ENCODE measurements around the gene ZFYVE19. TPM values are rescaled to one million over a fixed set of nuclear protein-coding genes. Genes with fewer than 3 reads are reported as not detected.

The ZFYVE19 gene
- total RNA-seq, 1 experiment from 2014 or later: 45.9 TPM

DNA sequence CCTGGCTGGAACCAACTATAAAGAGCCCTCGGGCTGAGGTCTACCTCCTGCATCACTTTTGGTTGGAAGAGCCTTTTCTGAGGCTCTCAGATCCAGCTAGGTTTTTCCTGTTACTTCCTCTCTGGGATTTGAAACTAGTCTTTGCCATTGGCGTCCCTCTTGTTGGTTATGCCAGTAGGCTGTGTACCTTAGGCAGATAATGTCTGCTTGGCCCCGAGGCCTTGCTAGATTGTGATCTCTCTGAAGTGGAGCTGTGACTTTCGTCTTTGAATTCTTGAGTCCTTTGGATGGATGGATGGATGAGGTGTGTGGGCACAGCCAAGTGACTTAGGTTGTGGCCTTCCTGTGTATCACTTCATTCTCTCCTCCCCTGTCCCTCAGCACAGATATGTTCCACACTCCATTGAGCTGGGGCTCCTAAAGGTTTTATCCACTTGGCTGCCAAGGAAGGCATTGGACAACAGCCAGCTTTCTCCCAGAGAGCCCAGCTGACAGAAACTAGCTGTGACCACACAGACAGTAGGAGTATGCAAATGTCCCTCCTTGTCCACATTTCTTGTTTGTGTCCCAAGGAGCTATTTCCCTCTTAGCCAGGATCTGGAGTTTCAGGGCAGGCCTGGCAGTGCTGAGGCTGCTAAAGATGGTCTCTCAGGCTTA lies 8.3 kb downstream of the ZFYVE19 start:
- peak; percentile 48 for DNase-seq (ENCODE audit: low read depth)

DNA sequence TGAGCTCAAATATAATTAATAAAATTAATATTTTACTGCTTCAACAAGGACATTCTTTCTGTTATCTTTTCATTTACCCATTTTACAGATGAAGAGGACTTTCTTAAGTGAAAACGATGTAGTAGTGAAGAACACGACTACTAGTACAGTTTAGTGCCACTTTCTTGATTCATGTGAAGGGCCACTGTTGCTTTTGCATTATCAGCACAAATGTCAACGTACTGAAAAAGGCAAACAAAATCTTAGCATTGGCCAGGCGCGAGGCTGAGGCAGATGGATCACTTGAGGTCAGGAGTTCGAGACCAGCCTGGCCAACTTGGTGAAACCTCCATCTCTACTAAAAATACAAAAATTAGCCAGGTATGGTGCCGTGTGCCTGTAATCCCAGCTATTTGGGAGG lies 12.2 kb downstream of the ZFYVE19 start:
- DNase-seq (ENCODE audit: low read depth): no peak

DNA sequence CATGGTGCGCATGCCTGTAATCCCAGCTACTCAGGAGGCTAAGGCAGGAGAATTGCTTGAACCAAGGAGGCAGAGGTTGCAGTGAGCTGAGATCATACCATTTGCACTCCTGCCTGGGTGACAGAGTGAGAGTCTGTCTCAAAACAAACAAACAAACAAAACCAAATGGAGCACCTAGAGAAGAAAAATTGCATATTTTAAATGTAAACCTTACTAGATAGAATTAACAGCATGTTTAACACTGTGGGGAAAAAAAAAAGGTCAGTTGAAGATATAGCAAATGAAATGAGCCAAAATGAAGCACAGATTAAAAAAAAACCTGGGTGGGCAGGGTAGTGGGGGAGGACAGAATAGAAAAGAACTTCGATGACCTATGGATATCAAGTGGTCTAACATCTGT lies 14.3 kb downstream of the ZFYVE19 start:
- DNase-seq (ENCODE audit: low read depth): no peak

DNA sequence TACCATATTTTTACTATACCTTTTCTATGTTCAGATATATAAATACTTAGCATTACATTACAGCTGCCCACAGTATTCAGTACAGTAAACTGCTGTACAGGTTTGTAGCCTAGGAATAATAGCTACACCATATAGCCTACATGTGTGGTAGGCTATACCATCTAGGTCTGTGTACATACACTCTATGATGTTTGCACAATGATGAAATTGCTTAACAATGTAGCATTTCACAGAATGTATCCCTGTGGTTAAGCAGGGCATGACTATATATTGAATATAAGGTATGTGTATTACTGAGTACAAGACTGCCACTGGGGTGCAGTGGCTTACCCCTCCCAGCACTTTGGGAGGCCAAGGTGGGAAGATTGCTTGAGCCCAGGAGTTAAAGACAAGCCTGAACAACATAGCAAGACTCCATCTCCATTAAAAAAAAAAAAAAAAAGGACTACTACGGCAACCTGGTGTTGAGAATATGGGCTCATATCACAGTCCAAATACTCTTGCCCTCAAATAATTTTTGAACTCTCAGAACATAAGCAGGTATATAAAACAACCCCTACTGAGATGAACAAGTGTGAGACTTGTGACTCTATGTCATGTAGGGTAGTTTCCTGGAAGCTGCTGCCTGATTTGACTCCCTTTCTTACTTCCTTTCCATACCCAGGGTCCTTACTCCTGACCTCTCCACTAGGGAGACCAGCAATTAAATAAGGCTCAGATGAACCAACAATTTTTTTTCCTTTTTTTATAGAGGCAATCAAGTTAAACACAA lies 16.9 kb downstream of the ZFYVE19 start:
- DNase-seq (ENCODE audit: low read depth): no peak

DNA sequence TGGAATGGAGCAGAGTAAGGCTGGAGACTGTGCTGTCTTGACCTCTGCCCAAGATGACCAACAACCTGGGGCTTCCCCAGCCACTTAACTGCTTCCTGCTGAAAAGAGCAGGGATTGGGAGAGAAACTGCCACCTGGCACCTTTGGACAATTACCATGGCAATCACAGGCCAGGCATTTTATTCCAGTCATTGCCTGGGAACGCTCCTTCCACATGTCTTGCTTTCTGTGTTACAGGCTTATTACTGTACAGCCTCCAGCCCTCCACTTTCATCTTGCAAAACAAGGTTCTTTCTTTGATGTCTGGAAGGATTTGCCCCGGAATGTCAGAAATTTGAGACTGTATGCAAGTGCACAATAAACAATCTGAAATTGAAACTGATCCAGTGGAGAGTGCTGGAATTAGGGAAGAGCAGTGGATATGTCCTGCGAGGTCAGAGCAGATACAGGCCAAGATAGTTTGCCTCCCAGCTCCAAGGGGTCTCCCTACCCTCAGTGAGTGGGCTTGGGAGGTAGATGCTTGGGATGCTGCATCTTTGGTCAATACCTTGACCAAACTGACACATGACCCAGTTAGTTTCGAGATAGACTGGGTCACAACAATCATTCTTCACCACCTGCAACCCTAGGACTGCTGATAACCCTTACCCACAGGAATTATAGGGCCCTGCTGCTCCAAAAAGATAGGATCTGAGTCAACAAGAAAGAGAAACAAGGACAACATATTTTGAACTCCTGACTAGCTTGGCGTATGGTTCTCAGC lies 19.0 kb downstream of the ZFYVE19 start:
- peak; percentile 82 for DNase-seq (ENCODE audit: low read depth)

DNA sequence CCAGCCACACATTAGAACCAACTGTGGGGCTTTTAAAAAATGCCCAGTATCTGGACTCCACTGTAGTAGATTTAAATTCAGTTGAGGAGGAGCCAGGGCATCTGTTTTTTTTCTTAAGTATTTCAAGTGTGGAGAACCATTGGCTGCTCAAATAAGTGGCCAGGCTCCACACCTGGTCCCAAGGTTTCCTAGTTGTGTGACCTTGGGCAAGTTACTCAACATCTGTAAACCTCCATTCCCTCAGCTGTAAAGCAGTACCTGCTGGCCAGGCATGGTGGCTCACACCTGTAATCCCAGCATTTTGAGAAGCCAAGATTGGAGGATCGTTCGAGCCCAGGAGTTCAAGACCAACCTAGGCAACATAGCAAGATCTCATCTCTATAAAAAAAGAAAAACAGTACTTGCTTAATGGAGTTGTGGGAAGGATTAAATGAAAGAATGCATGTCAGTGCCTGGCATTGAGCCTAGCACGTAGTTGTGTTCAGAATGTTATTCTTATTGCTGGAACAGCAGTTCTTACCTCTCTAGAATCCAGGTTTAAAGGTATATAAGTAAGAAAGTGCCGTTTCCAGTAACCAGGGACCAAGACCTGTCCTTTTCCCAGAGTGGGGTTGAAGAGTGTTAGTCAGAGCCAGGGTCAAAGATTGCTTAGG lies 19.7 kb downstream of the ZFYVE19 start:
- DNase-seq (ENCODE audit: low read depth): peak; percentile 37

DNA sequence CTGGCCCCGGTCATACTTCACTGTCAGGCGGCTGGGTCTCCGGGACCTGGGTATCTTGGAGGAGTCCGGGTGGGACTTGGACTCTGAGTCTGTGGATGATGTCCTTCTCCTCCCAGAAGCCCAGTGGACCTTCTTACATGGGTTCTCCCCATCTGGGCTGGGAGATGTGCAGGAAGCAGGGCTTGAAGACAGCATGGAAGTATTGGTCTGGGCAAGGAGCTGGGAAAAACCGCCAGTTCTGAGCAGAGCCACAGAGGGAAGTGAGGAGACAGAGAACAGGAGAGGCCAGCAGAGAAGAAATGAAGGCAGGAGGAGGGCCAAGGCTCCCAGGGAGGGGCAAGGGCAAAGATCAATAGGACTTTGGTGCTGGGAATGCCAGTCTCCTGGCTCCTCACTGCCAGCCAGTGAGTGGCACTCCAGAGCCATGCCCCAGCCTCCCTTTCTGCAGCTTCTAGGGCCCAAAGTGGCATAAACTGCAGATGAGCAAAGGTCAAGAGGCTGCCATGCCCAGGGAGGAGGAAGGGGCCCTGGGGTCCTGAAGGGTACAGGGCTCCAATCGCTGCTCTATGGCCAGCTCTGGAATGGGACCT lies 21.7 kb downstream of the ZFYVE19 start, which contains the start of gene PPP1R14D:
TSS of gene PPP1R14D (minus strand) at position 262 of the 590 bp plus-strand sequence. CDS start at position 195, 67 bp downstream.
- DNase-seq (ENCODE audit: low read depth): no peak

DNA sequence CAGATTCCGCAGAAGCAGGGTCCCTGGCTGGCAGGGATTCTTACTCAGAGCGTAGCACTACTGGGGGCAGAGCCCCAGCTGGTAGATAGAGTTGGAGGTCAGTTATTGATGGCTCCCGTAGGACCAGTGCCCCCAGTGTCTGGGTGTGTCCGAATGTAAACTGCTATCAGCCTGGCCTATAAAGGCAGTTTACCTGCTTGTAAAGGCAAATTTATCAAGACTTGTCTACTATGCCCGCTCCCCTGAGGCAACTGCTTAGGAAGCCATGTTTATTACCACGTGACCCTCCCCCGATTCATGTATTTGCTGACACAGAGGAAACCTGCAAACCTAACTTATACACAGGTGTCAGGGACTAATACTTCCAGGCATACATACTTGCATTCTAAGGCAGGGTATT lies 22.2 kb downstream of the ZFYVE19 start:
- DNase-seq (ENCODE audit: low read depth): no peak

DNA sequence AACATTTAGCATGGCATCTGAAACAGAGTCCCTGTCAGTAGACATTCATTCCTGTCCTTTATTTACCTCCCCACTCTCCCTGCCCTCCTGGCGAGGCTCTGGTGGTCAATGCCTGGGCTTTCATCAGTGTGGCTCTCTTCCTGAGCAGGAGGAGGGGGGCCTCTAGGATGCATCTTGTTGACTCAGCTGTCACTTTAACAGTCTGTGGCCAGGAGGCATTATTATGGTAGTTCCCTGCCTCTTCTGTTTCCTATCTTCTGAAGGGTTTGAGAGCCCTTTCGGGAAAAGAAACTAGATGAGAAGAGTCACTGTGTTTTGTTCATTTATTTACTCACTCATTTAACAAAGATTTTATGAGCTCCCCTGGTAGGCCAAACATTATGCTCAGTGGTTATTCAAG lies 24.0 kb downstream of the ZFYVE19 start:
- DNase-seq (ENCODE audit: low read depth): no peak

DNA sequence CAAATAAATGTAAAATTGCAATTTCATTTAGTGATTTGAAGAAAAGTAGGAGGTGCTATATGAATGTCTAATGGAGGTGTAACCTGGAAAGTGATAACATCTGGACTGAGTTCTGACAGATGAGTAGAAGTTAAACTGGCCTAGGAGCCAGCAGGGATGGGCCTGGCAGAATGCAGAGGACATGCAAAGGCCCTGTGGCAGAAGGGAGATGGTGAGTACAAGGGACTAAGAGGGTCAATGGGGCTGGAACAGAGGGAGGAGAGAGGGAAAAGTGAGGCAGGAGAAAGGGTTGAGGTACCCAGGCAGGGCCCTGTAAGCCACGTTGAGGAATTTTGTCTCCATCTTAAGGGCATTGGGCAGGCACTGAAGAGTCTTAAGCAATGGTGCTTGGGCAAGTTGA lies 25.0 kb downstream of the ZFYVE19 start:
- no peak for DNase-seq (ENCODE audit: low read depth)

DNA sequence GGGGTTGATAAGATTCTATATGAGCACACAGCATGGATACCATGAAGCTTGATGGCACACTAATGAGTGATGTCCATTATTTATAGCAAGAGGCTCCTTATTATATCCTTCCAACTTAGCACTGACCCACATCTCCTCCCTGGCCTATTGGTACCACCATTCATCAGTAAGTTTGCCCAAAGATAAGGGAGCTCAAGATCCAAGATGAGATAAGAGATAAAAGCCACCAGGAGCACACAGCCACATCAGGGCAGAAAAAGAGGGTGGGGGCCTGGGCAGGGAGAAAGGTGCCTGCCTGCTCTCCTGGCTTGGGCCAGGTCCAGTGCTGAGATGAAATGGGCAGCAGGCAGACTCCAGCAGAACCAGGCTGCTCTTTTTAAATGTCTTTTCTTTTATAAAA lies 26.0 kb downstream of the ZFYVE19 start:
- no peak for DNase-seq (ENCODE audit: low read depth)

DNA sequence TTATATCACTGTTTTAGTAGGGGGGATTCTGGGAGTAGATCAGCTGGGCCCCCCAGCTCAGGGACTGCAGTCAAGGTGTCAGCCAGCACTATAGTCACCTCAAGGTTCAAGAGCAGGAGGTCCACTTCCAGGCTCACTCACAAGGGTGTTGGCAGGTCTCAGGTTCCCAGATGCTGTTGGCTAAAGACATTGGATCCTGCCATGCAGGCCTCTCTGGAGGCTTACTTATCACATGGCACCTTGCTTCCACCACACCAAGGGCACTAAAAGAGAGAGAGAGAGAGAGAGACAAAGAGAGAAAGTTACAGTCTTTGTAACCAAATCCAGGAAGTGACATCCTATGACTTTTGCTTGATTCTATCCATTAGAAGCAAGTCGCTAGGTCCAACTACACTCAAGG lies 29.1 kb downstream of the ZFYVE19 start:
- DNase-seq (ENCODE audit: low read depth): no peak

DNA sequence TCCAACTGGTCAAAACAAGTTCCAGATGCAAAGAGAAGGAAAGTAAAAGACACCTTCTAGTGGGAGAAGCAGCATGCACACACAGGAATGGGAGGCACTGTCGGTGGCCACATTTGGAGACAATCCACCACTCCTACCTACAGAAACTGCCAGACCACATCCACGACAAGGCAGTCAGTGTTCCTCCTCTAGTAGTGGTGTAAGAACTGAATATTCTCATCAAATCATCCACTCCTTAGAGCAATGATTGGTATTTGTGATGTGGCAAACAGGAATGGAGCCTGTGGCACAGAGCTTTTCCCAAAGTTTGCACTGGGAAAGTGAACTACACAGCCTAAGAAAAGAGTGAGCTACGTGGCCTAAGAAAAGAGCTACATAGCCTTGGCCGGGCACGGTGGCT lies 31.9 kb downstream of the ZFYVE19 start:
- DNase-seq (ENCODE audit: low read depth): no peak

DNA sequence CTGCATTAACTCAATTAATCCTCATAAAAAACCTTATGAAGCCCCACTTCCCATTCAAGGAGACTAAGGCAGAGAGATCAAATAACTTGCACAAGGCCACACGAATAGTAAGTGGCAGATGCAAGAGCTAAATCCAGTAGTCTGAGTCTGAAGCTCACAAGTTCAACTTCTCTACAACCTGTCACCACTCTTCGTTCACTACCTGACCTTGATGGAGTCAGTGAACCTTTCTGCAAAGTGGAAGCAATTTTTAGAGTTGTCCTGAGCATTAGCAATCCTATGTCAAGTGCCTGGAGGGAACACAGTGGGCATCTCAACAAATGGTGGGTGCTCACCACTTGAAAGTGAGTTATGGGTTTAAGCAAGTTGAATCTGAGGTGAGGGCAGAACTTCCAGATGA lies 34.9 kb downstream of the ZFYVE19 start:
- no peak for DNase-seq (ENCODE audit: low read depth)

DNA sequence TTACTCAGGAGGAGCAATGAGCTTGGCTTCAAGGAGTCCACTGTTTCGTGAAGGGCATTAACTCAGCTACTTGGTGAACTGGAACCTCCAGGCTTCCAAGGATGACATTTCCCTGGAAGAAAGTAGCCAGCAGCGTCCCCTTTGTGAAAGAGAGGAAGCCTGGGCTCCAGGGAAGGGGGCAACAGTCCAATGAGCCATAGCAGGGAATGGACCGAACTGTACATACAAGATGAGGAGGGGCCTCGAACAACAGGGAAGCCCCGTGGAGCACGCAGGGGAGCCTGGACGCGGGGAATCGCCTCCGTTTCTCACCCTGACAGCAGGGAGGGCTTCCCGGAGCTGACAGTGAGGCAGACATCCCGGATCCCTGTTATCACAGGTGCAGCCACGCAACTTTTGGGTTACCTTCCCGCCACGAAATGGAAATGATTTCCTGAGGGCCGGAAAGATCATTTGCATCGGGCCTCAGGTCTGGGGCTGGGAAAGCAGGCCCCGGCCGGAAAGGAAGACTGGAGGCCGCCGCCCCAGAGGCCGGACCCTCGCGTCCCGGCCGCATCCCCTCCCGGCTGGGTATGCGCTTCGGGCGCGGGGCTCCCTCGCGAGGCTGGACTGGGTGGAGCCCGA lies 36.5 kb downstream of the ZFYVE19 start:
- no peak for DNase-seq (ENCODE audit: low read depth)

DNA sequence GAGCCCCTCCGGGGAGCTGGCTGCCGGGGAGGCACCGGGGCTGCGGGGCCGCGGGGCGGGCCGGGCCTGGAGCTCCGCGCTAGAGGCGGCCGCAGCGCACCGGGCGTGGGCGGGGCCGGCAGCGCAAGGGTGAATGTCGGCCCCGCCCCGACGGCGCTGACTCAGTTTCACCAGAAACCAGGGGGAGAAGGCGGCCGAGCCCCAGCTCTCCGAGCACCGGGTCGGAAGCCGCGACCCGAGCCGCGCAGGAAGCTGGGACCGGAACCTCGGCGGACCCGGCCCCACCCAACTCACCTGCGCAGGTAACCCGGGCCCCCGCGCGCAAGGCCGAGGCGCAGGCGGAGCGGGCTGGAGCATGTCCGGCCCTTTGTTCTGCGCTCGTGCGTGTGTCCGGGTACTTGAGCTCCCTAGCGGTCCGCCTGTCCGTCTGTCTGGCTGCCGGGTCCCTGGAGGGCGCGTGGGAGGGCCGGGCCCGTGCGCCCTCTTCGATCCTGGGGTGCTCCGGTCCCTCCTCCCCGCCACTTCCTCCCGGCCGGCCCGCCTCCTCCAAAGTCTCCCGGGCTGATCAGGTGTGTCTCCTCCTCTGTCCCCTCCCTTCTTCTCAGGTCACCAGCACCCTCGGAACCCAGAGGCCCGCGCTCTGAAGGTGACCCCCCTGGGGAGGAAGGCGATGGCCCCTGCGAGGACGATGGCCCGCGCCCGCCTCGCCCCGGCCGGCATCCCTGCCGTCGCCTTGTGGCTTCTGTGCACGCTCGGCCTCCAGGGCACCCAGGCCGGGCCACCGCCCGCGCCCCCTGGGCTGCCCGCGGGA lies 37.2 kb downstream of the ZFYVE19 start, which contains the start of gene SPINT1:
TSS of gene SPINT1 (plus strand) at position 164 of the 811 bp plus-strand sequence. CDS start at position 671, 507 bp downstream.
- DNase-seq (ENCODE audit: low read depth): no peak

DNA sequence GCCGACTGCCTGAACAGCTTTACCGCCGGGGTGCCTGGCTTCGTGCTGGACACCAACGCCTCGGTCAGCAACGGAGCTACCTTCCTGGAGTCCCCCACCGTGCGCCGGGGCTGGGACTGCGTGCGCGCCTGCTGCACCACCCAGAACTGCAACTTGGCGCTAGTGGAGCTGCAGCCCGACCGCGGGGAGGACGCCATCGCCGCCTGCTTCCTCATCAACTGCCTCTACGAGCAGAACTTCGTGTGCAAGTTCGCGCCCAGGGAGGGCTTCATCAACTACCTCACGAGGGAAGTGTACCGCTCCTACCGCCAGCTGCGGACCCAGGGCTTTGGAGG lies 37.8 kb downstream of the ZFYVE19 start:
- peak; percentile 18 for DNase-seq (ENCODE audit: low read depth)

DNA sequence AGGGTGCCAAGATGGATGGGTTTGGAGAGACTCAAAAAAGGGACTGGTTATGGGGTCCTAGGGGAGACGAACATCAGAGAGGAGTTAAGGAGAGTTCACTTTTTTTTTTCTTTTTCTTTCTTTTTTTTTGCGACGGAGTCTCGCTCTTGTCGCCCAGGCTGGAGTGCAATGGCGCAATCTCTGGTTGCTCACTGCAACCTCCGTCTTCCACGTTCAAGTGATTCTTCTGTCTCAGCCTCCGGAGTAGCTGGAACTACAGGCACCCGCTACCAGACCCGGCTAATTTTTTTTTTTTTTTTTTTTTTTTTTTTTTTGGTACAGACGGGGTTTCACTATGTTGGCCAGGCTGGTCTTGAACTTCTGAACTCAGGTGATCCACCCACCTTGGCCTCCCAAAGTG lies 38.1 kb downstream of the ZFYVE19 start:
- no peak for DNase-seq (ENCODE audit: low read depth)

DNA sequence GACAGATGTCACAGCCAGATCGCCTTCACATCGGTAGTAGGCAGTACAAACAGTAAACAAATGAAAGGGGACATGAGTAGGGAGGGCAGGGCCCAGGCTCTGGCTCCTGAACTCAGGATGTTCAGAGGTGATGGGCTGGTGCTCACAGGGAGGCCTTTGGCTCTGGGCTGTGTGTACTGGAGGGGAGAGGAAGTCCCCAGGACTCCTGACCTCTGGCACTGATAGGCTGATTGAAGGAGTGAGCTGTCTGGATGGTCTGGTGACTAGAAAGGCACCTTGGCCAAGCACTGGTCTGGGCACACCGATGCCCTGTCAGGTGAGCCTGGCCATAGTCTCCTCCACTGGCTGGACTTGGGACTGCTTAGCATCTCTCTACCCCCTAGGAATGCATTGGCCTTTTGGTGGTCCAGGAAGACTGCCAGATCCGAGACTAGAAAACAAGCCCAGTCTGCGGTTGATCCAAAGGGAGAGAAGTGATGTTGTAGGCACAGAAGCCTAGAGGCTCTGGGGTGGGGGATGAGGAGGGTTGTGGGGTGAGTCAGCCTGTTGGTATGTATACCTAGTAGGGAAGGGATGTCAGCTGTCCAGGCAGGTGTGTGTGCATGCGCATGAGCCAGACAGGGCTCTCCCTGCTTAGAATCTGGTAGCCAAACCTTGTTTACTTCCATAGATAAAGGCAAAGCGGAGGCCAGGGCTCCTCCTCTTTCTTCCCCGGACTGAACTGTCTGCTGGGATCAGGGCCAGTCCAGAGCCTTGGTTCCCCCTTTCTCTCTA lies 38.8 kb downstream of the ZFYVE19 start:
- DNase-seq (ENCODE audit: low read depth): peak; percentile 50

DNA sequence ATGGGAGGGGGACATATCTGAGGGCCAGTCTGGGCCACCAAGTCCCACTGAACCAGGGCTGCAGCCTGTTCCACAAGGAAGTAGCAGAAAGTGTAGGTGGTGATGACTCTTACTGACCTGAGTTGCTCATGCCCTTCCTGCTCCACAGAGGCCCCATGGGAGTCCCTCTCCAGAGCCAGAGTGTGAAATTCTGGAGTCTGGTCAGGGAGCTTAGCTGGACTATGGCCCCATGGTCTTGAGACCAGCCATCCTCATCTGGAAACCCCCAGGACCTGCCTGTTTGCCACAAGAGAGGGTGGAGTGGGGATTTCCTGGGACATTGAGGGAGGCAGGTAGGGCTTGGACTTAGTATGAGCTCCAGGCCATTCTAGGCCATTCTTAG lies 39.9 kb downstream of the ZFYVE19 start:
- no peak for DNase-seq (ENCODE audit: low read depth)

Data from M059J (cell line).